GM18907 (cell line): ENCODE measurements around the gene MFN2.

Experiments
- ATAC-seq: cut with Tn5 transposase; IDR thresholded peaks from one replicate; pipeline ENCODE4 v1.9.1; 2021; ENCODE audit warnings: mild to moderate bottlenecking, moderate library complexity; ENCODE audit not compliant: unreplicated experiment

MFN2 gene

GRCh38 chr1:11957897-11958296, 22.3 kb upstream of the MFN2 start:
- ATAC-seq: no peak

GRCh38 chr1:11960276-11960675, 20.0 kb upstream of the MFN2 start:
- ATAC-seq: no peak

GRCh38 chr1:11960715-11961114, 19.5 kb upstream of the MFN2 start:
- no peak for ATAC-seq

GRCh38 chr1:11961230-11961629, 19.0 kb upstream of the MFN2 start:
- ATAC-seq: no peak

- ATAC-seq: no peak
Measured at GRCh38 chr1:11963622-11964021, 16.6 kb upstream of the MFN2 start.

GRCh38 chr1:11964656-11965055, 15.6 kb upstream of the MFN2 start:
- ATAC-seq: no peak

GRCh38 chr1:11967028-11967547, 13.2 kb upstream of the MFN2 start:
- no peak for ATAC-seq

GRCh38 chr1:11970441-11971185, 9.6 kb upstream of the MFN2 start:
- no peak for ATAC-seq

- ATAC-seq: no peak
Measured at GRCh38 chr1:11977625-11978024, 2.6 kb upstream of the MFN2 start.

- no peak for ATAC-seq
Measured at GRCh38 chr1:11978301-11978700, 1.9 kb upstream of the MFN2 start.

GRCh38 chr1:11979028-11979850, 1.0 kb upstream of the MFN2 start:
- no peak for ATAC-seq

- ATAC-seq: peak; percentile 4
Measured at GRCh38 chr1:11980676-11980972, 380 bp downstream of the MFN2 start.

GRCh38 chr1:11981378-11982009, 1.2 kb downstream of the MFN2 start:
- no peak for ATAC-seq

GRCh38 chr1:11982010-11982392, 1.8 kb downstream of the MFN2 start:
- ATAC-seq: no peak

- no peak for ATAC-seq
Measured at GRCh38 chr1:11984121-11984520, 3.9 kb downstream of the MFN2 start.

- no peak for ATAC-seq
Measured at GRCh38 chr1:11984576-11984975, 4.3 kb downstream of the MFN2 start.

GRCh38 chr1:11985171-11985570, 4.9 kb downstream of the MFN2 start:
- no peak for ATAC-seq

GRCh38 chr1:11985851-11986250, 5.6 kb downstream of the MFN2 start:
- no peak for ATAC-seq

- ATAC-seq: no peak
Measured at GRCh38 chr1:11989669-11990068, 9.4 kb downstream of the MFN2 start.

GRCh38 chr1:11990303-11991032, 10.2 kb downstream of the MFN2 start:
- ATAC-seq: no peak
